ENCODE measurements around the gene MSANTD1.

DNA sequence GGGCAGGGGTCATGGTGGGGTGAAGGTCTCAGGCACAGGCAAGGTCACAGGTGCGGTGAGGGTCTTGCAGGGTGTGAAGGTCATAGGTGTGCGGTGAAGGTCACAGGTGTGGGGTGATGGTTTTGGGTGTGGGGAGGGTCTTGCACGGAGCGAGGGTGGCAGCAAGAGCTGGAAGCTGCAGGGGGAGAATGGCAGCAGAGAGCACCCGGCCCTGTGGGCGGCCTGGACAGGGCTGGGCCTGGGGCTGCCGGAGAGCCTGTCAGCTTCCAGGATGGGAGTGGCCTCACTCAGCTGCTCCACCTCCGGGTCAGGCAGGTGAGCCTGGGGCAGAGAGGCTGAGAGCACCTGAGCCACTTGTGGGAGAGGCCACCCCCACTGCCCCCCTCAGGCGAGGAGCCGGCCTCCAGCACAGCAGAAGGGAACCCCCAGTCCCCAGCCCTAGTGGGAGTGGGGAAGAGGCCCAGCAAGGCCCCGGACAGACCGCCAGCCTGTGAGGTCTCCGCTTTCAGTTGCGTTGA is 1.5 kb downstream of the MSANTD1 start:
- TF ChIP-seq POLR2A (IDR thresholded peaks at IDR 0.05; ENCODE audit: low read depth, low read length) (no peak), POLR2AphosphoS5 (IDR thresholded peaks at IDR 0.05; ENCODE audit: low read length) (no peak), STAT3 (IDR thresholded peaks at IDR 0.05; ENCODE audit: low read depth, low read length) (no peak), CEBPB (IDR thresholded peaks at IDR 0.05; ENCODE audit: borderline replicate concordance in 1 of 2, low read depth in 2 of 2, low read length in 2 of 2) (no peak), ESRRA (IDR thresholded peaks at IDR 0.05; ENCODE audit: low read length) (no peak), CREM (IDR thresholded peaks at IDR 0.05; ENCODE audit: low read depth) (no peak)
- TF ChIP-seq, protein P1, sequence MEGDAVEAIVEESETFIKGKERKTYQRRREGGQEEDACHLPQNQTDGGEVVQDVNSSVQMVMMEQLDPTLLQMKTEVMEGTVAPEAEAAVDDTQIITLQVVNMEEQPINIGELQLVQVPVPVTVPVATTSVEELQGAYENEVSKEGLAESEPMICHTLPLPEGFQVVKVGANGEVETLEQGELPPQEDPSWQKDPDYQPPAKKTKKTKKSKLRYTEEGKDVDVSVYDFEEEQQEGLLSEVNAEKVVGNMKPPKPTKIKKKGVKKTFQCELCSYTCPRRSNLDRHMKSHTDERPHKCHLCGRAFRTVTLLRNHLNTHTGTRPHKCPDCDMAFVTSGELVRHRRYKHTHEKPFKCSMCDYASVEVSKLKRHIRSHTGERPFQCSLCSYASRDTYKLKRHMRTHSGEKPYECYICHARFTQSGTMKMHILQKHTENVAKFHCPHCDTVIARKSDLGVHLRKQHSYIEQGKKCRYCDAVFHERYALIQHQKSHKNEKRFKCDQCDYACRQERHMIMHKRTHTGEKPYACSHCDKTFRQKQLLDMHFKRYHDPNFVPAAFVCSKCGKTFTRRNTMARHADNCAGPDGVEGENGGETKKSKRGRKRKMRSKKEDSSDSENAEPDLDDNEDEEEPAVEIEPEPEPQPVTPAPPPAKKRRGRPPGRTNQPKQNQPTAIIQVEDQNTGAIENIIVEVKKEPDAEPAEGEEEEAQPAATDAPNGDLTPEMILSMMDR (IDR thresholded peaks at IDR 0.05 in 2 of 3, conservative IDR thresholded peaks at IDR 0.05 in 1 of 3; ENCODE audit: control insufficient read depth in 2 of 3, extremely low read depth in 1 of 3, insufficient read depth in 1 of 3, low read depth in 3 of 3, low read length in 3 of 3) = no peak
- TF ChIP-seq, protein P2, sequence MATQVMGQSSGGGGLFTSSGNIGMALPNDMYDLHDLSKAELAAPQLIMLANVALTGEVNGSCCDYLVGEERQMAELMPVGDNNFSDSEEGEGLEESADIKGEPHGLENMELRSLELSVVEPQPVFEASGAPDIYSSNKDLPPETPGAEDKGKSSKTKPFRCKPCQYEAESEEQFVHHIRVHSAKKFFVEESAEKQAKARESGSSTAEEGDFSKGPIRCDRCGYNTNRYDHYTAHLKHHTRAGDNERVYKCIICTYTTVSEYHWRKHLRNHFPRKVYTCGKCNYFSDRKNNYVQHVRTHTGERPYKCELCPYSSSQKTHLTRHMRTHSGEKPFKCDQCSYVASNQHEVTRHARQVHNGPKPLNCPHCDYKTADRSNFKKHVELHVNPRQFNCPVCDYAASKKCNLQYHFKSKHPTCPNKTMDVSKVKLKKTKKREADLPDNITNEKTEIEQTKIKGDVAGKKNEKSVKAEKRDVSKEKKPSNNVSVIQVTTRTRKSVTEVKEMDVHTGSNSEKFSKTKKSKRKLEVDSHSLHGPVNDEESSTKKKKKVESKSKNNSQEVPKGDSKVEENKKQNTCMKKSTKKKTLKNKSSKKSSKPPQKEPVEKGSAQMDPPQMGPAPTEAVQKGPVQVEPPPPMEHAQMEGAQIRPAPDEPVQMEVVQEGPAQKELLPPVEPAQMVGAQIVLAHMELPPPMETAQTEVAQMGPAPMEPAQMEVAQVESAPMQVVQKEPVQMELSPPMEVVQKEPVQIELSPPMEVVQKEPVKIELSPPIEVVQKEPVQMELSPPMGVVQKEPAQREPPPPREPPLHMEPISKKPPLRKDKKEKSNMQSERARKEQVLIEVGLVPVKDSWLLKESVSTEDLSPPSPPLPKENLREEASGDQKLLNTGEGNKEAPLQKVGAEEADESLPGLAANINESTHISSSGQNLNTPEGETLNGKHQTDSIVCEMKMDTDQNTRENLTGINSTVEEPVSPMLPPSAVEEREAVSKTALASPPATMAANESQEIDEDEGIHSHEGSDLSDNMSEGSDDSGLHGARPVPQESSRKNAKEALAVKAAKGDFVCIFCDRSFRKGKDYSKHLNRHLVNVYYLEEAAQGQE (IDR thresholded peaks at IDR 0.05; ENCODE audit: low read depth, low read length) = no peak
- TF ChIP-seq, protein P3, sequence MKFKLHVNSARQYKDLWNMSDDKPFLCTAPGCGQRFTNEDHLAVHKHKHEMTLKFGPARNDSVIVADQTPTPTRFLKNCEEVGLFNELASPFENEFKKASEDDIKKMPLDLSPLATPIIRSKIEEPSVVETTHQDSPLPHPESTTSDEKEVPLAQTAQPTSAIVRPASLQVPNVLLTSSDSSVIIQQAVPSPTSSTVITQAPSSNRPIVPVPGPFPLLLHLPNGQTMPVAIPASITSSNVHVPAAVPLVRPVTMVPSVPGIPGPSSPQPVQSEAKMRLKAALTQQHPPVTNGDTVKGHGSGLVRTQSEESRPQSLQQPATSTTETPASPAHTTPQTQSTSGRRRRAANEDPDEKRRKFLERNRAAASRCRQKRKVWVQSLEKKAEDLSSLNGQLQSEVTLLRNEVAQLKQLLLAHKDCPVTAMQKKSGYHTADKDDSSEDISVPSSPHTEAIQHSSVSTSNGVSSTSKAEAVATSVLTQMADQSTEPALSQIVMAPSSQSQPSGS (IDR thresholded peaks at IDR 0.05; ENCODE audit: low read length) = no peak
